GM10248 (cell line): ENCODE data around the gene RGS6.

Experiments
- CTCF ChIA-PET: fragments of 300-600 bp; sonication (Branson Sonifier 250); formaldehyde crosslinking; extraction: SDS; loops from one replicate; lab custom pipeline; 2021; ENCODE audit warnings: antibody characterized with exemption; lab: Yijun Ruan, JAX
- POLR2A ChIA-PET: fragments of 350-650 bp; sonication (Branson Sonifier 250); formaldehyde crosslinking; extraction: SDS; loops from one replicate; lab custom pipeline; 2020; ENCODE audit warnings: antibody characterized with exemption; lab: Yijun Ruan, JAX
- DNase-seq: peaks from one replicate; pipeline ENCODE4 v3.0.0; 2012; ENCODE audit errors: extremely low spot score
- CTCF ChIP-seq: IDR thresholded peaks from 2 replicates; pipeline ENCODE4 v1.5.1; 2012; ENCODE audit warnings: mild to moderate bottlenecking, low read depth; ENCODE audit errors: extremely low read depth, missing control alignments, control extremely low read depth

The RGS6 gene

GRCh38 chr14:72177251-72177650 is 245.0 kb downstream of the RGS6 start:
- POLR2A ChIA-PET, result no interaction called here
- CTCF ChIA-PET, result no interaction called here
- no peak for DNase-seq
- TF ChIP-seq CTCF, result no peak

GRCh38 chr14:72178517-72178916 is 246.3 kb downstream of the RGS6 start:
- ChIA-PET POLR2A (no interaction called here), CTCF (interaction anchor here (1.5 kb wide), 1 partner anchor 154 kb away, joined by 3 read pairs; no protein-coding TSS in a partner anchor)
- TF ChIP-seq CTCF, result no peak
- DNase-seq, result no peak

GRCh38 chr14:72182708-72183432 is 250.6 kb downstream of the RGS6 start:
- CTCF ChIA-PET, result interaction anchor here (1.6 kb wide), 1 partner anchor 8 kb away, joined by 4 read pairs; no protein-coding TSS in a partner anchor
- POLR2A ChIA-PET, result interaction anchor here (0.6 kb wide), 1 partner anchor 21 kb away, joined by 5 read pairs; no protein-coding TSS in a partner anchor
- no peak for DNase-seq
- no peak for TF ChIP-seq CTCF

- TF ChIP-seq CTCF, result no peak
- CTCF ChIA-PET, result interaction anchor here (1.6 kb wide), 1 partner anchor 9 kb away, joined by 4 read pairs; no protein-coding TSS in a partner anchor
- POLR2A ChIA-PET, result no interaction called here
- no peak for DNase-seq
Observed at GRCh38 chr14:72183631-72184030, 251.4 kb downstream of the RGS6 start.

- ChIA-PET CTCF (no interaction called here), POLR2A (no interaction called here)
- no peak for DNase-seq
- TF ChIP-seq CTCF, result no peak
Observed at GRCh38 chr14:72186523-72186922, 254.3 kb downstream of the RGS6 start.

GRCh38 chr14:72196237-72197015 is 264.2 kb downstream of the RGS6 start:
- ChIA-PET CTCF (no interaction called here), POLR2A (no interaction called here)
- no peak for TF ChIP-seq CTCF
- DNase-seq, result no peak
